Measurements from ENCODE around the gene SMAD4. TPM values are rescaled to one million over a fixed set of nuclear protein-coding genes. Genes with fewer than 3 reads are reported as not detected.

SMAD4 gene
- total and polyA plus RNA-seq, 2 donors (not counting 3 experiments of a cell fraction or from before 2014, with no cell fraction given) = 63.5 to 82.8 TPM

GRCh38 chr18:51123046-51123395 lies 93.0 kb downstream of the SMAD4 start:
- Histone ChIP-seq H2AFZ (ENCODE audit: low read depth, low read length) (no peak overlapping the region), H3K27ac (ENCODE audit: insufficient read depth, low read depth, low read length) (no peak overlapping the region), H3K79me2 (ENCODE audit: control insufficient read depth, insufficient read depth, low read length) (no peaks in the 10 kb centered on the region), H3K4me2 (ENCODE audit: insufficient read depth, low read length) (no peak overlapping the region), H3K4me3 (replicated peaks in 1 of 3; ENCODE audit: insufficient read depth in 1 of 3, low read depth in 1 of 3, low read length in 3 of 3) (no peak overlapping the region), H3K36me3 (ENCODE audit: control insufficient read depth in 2 of 2, extremely low read depth in 1 of 2, insufficient read depth in 2 of 2, low read length in 2 of 2) (no peaks in the 10 kb centered on the region), H4K20me1 (replicated peaks; ENCODE audit: control insufficient read depth, extremely low read depth, insufficient read depth, low read length) (no peaks in the 10 kb centered on the region), H3K9me3 (replicated peaks; ENCODE audit: control insufficient read depth, insufficient read depth, low read length) (no peaks in the 10 kb centered on the region), H3K9ac (replicated peaks; ENCODE audit: extremely low read depth, insufficient read depth, low read length) (no peak overlapping the region), H3K27me3 (ENCODE audit: control insufficient read depth in 2 of 2, insufficient read depth in 2 of 2, low read length in 2 of 2) (no peaks in the 10 kb centered on the region), H3K4me1 (ENCODE audit: control insufficient read depth, extremely low read depth, insufficient read depth, low read length) (no peaks in the 10 kb centered on the region), H3K9me1 (replicated peaks; ENCODE audit: control insufficient read depth, extremely low read depth, insufficient read depth, low read length) (no peaks in the 10 kb centered on the region)
- DNase-seq (ENCODE audit: low read depth, low spot score) (no peak), FAIRE-seq (no peak)
- intact Hi-C loops (cut with micrococcal nuclease) (no loop called here), dilution Hi-C loops (cut with MboI; ENCODE audit: extremely low pct_ligation_motif_present, low sequenced_read_pairs) (no loop called here)
- no TSS peak for BruUV-seq (replicated peaks)
- ChIA-PET CTCF (no interaction called here), POLR2A (no interaction called here)
- TF ChIP-seq POLR2AphosphoS5 (IDR thresholded peaks at IDR 0.05; ENCODE audit: insufficient read depth, low read depth, low read length) = no peak
- no peak for TF ChIP-seq CTCF (IDR thresholded peaks at IDR 0.05; ENCODE audit: extremely low read depth in 1 of 2, insufficient read depth in 1 of 2, low read depth in 1 of 2, low read length in 2 of 2)
- no peak for TF ChIP-seq MYC (IDR thresholded peaks at IDR 0.05; ENCODE audit: low read depth, low read length)

- no peaks in the 10 kb centered on the region for H3K79me2 ChIP-seq (ENCODE audit: control insufficient read depth, insufficient read depth, low read length)
- H3K4me3 ChIP-seq (replicated peaks in 1 of 3; ENCODE audit: insufficient read depth in 1 of 3, low read depth in 1 of 3, low read length in 3 of 3) = no peak overlapping the region
- no TSS peak for BruUV-seq (replicated peaks)
- TF ChIP-seq FOS (IDR thresholded peaks at IDR 0.05; ENCODE audit: borderline replicate concordance, insufficient read depth, low read length) = no peak
- TF ChIP-seq EZH2 (IDR thresholded peaks at IDR 0.05; ENCODE audit: borderline replicate concordance, low read depth, low read length, severe bottlenecking) = no peak
- TF ChIP-seq POLR2AphosphoS5 (IDR thresholded peaks at IDR 0.05; ENCODE audit: insufficient read depth, low read depth, low read length) = no peak
- TF ChIP-seq MAX (IDR thresholded peaks at IDR 0.05; ENCODE audit: insufficient read depth, insufficient read length) = no peak
- TF ChIP-seq GATA2 (IDR thresholded peaks at IDR 0.05; ENCODE audit: insufficient read depth, insufficient read length, low read depth, low read length) = no peak
- TF ChIP-seq JUN (IDR thresholded peaks at IDR 0.05; ENCODE audit: borderline replicate concordance, insufficient read depth, insufficient read length, low read depth) = no peak
- no peak for TF ChIP-seq POLR2A (IDR thresholded peaks at IDR 0.05; ENCODE audit: low read depth, low read length)
- no peak for TF ChIP-seq MYC (IDR thresholded peaks at IDR 0.05; ENCODE audit: low read depth, low read length)
- no peak for TF ChIP-seq CTCF (IDR thresholded peaks at IDR 0.05; ENCODE audit: extremely low read depth in 1 of 2, insufficient read depth in 1 of 2, low read depth in 1 of 2, low read length in 2 of 2)
- no peaks in the 10 kb centered on the region for H3K27me3 ChIP-seq (ENCODE audit: control insufficient read depth in 2 of 2, insufficient read depth in 2 of 2, low read length in 2 of 2)
- no peaks in the 10 kb centered on the region for H4K20me1 ChIP-seq (replicated peaks; ENCODE audit: control insufficient read depth, extremely low read depth, insufficient read depth, low read length)
- no peaks in the 10 kb centered on the region for H3K9me1 ChIP-seq (replicated peaks; ENCODE audit: control insufficient read depth, extremely low read depth, insufficient read depth, low read length)
- no peak overlapping the region for H2AFZ ChIP-seq (ENCODE audit: low read depth, low read length)
- no peak overlapping the region for H3K27ac ChIP-seq (ENCODE audit: insufficient read depth, low read depth, low read length)
- H3K9ac ChIP-seq (replicated peaks; ENCODE audit: extremely low read depth, insufficient read depth, low read length) = no peak overlapping the region
- no peaks in the 10 kb centered on the region for H3K9me3 ChIP-seq (replicated peaks; ENCODE audit: control insufficient read depth, insufficient read depth, low read length)
- H3K4me2 ChIP-seq (ENCODE audit: insufficient read depth, low read length) = no peak overlapping the region
- intact Hi-C loops (cut with micrococcal nuclease) (no loop called here), dilution Hi-C loops (cut with MboI; ENCODE audit: extremely low pct_ligation_motif_present, low sequenced_read_pairs) (no loop called here)
- H3K36me3 ChIP-seq (ENCODE audit: control insufficient read depth in 2 of 2, extremely low read depth in 1 of 2, insufficient read depth in 2 of 2, low read length in 2 of 2) = no peaks in the 10 kb centered on the region
- no peak for FAIRE-seq
- H3K4me1 ChIP-seq (ENCODE audit: control insufficient read depth, extremely low read depth, insufficient read depth, low read length) = no peaks in the 10 kb centered on the region
- POLR2A ChIA-PET = no interaction called here
- no peak for DNase-seq (ENCODE audit: low read depth, low spot score)
- CTCF ChIA-PET = no interaction called here
Measured at GRCh38 chr18:51123481-51123880, 93.5 kb downstream of the SMAD4 start.
